ENCODE data around the gene TNFSF4.

TNFSF4 gene

GRCh38 chr1:173208868-173209267, 1.7 kb upstream of the TNFSF4 start:
- no peak overlapping the region for H3K4me3 ChIP-seq (ENCODE audit: low read depth, low read length)
- no peak for TF ChIP-seq CTCF (IDR thresholded peaks at IDR 0.05; ENCODE audit: low read depth, low read length)

GRCh38 chr1:173208146-173208545, 1.0 kb upstream of the TNFSF4 start:
- no peak overlapping the region for H3K4me3 ChIP-seq (ENCODE audit: low read depth, low read length)
- TF ChIP-seq CTCF (IDR thresholded peaks at IDR 0.05; ENCODE audit: low read depth, low read length) = no peak

GRCh38 chr1:173205146-173206051, 1.7 kb downstream of the TNFSF4 start:
- TF ChIP-seq CTCF (IDR thresholded peaks at IDR 0.05; ENCODE audit: low read depth, low read length) = no peak
- peak overlapping the region; percentile 73 for H3K4me3 ChIP-seq (ENCODE audit: low read depth, low read length)

GRCh38 chr1:173204693-173205092, 2.4 kb downstream of the TNFSF4 start:
- no peak for TF ChIP-seq CTCF (IDR thresholded peaks at IDR 0.05; ENCODE audit: low read depth, low read length)
- H3K4me3 ChIP-seq (ENCODE audit: low read depth, low read length) = peak overlapping the region; percentile 73

- peak; percentile 32; the same call in 1 of the 2 replicates for TF ChIP-seq CTCF (IDR thresholded peaks at IDR 0.05; ENCODE audit: low read depth, low read length)
- peak overlapping the region; percentile 37 for H3K4me3 ChIP-seq (ENCODE audit: low read depth, low read length)
Observed at GRCh38 chr1:173202424-173203145, 4.5 kb downstream of the TNFSF4 start.

- peak overlapping the region; percentile 31 for H3K4me3 ChIP-seq (ENCODE audit: low read depth, low read length)
- TF ChIP-seq CTCF (IDR thresholded peaks at IDR 0.05; ENCODE audit: low read depth, low read length) = no peak
Observed at GRCh38 chr1:173201969-173202368, 5.2 kb downstream of the TNFSF4 start.

GRCh38 chr1:173195596-173196088, 11.5 kb downstream of the TNFSF4 start:
- TF ChIP-seq CTCF (IDR thresholded peaks at IDR 0.05; ENCODE audit: low read depth, low read length) = no peak
- H3K4me3 ChIP-seq (ENCODE audit: low read depth, low read length) = no peak overlapping the region
